ENCODE data around the gene MGP.

MGP gene

GRCh38 chr12:14840616-14841015 is 45.0 kb downstream of the MGP start:
- no peak overlapping the region for H3K4me3 ChIP-seq (ENCODE audit: control insufficient read depth, low read depth, low read length)
- TF ChIP-seq CTCF (IDR thresholded peaks at IDR 0.05; ENCODE audit: control insufficient read depth, insufficient read depth, low read depth, low read length, missing control alignments) = no peak
- DNase-seq (ENCODE audit: low read depth) = no peak

GRCh38 chr12:14839262-14839661 is 46.4 kb downstream of the MGP start:
- no peak overlapping the region for H3K4me3 ChIP-seq (ENCODE audit: control insufficient read depth, low read depth, low read length)
- TF ChIP-seq CTCF (IDR thresholded peaks at IDR 0.05; ENCODE audit: control insufficient read depth, insufficient read depth, low read depth, low read length, missing control alignments) = no peak
- DNase-seq (ENCODE audit: low read depth) = no peak

- H3K4me3 ChIP-seq (ENCODE audit: control insufficient read depth, low read depth, low read length) = no peak overlapping the region
- DNase-seq (ENCODE audit: low read depth) = peak; percentile 41
- TF ChIP-seq CTCF (IDR thresholded peaks at IDR 0.05; ENCODE audit: control insufficient read depth, insufficient read depth, low read depth, low read length, missing control alignments) = no peak
These were observed 49.1 kb downstream of the MGP start for GRCh38 chr12:14836336-14837210.

GRCh38 chr12:14834509-14834908 is 51.1 kb downstream of the MGP start:
- no peak overlapping the region for H3K4me3 ChIP-seq (ENCODE audit: control insufficient read depth, low read depth, low read length)
- DNase-seq (ENCODE audit: low read depth) = no peak
- TF ChIP-seq CTCF (IDR thresholded peaks at IDR 0.05; ENCODE audit: control insufficient read depth, insufficient read depth, low read depth, low read length, missing control alignments) = no peak

GRCh38 chr12:14833952-14834351 is 51.7 kb downstream of the MGP start:
- H3K4me3 ChIP-seq (ENCODE audit: control insufficient read depth, low read depth, low read length) = no peak overlapping the region
- TF ChIP-seq CTCF (IDR thresholded peaks at IDR 0.05; ENCODE audit: control insufficient read depth, insufficient read depth, low read depth, low read length, missing control alignments) = no peak
- DNase-seq (ENCODE audit: low read depth) = no peak

- DNase-seq (ENCODE audit: low read depth) = no peak
- H3K4me3 ChIP-seq (ENCODE audit: control insufficient read depth, low read depth, low read length) = no peak overlapping the region
- no peak for TF ChIP-seq CTCF (IDR thresholded peaks at IDR 0.05; ENCODE audit: control insufficient read depth, insufficient read depth, low read depth, low read length, missing control alignments)
These were observed 52.3 kb downstream of the MGP start for GRCh38 chr12:14833336-14833735.

Measured in AG09309 (cell line).